Tibial artery (tissue), 4 donors: ENCODE data around the gene LGALS8.

Experiments used
- DNase-seq, 2 donors: peaks; one replicate each; pipeline ENCODE4 v3.0.0-alpha.2; 2019
- H3K27ac ChIP-seq, 2 donors: fragments of 200-600 bp; sonication (generic) in 1 of 2; 1 replicate in 1 of 2; 2 replicates in 1 of 2; pipeline ENCODE4 v1.5.1; 2018 to 2019; ENCODE audit warnings: mild to moderate bottlenecking in 1 of 2
- H3K27me3 ChIP-seq, 2 donors: fragments of 200-600 bp; sonication (generic) in 1 of 2; one replicate each; pipeline versions ENCODE4 v1.5.1 to v1.6.0; 2016 to 2019
- H3K36me3 ChIP-seq, 3 donors: fragments of 200-600 bp; sonication (generic) in 2 of 3; one replicate each; pipeline ENCODE4 v1.5.1; 2016 to 2019; ENCODE audit warnings: mild to moderate bottlenecking in 2 of 3
- H3K4me1 ChIP-seq, 4 donors: fragments of 200-600 bp; sonication (generic) in 2 of 4; 1 replicate in 3 of 4; 2 replicates in 1 of 4; pipeline ENCODE4 v1.5.1; 2016 to 2019
- H3K4me3 ChIP-seq, 2 donors: fragments of 200-600 bp; sonication (generic) in 1 of 2; 1 replicate in 1 of 2; 2 replicates in 1 of 2; pipeline ENCODE4 v1.5.1; 2018 to 2019; ENCODE audit warnings: mild to moderate bottlenecking in 2 of 2
- H3K9me3 ChIP-seq, 3 donors: fragments of 200-600 bp; sonication (generic) in 1 of 3; one replicate each; pipeline ENCODE4 v1.5.1; 2016 to 2019
- CTCF ChIP-seq, 2 experiments: fragments of 200-600 bp in 1 of 2; fragments of 450-650 bp in 1 of 2; IDR thresholded peaks; one replicate each; pipeline ENCODE4 v1.5.1; 2017 to 2019; ENCODE audit warnings: antibody characterized with exemption in 2 of 2, mild to moderate bottlenecking in 1 of 2, moderate library complexity in 1 of 2
- intact Hi-C: fragments of 100-400 bp; cut with DNase I; formaldehyde crosslinking; loops from one replicate; pipeline ENCODE4 v1.15.0; 2023; ENCODE audit warnings: low total_unique reads

LGALS8 gene

DNA sequence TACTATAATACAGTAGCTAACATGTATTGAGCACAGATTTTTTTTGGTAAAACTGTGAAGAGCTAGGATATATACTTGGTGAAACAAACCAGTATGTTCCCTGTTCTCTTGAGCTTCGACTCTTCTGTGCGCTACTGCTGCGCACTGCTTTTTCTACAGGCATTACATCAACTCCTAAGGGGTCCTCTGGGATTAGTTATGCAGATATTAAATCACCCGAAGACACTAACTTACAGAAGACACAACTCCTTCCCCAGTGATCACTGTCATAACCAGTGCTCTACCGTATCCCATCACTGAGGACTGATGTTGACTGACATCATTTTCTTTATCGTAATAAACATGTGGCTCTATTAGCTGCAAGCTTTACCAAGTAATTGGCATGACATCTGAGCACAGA lies 24.7 kb downstream of the LGALS8 start:
- Histone ChIP-seq H3K27me3 (no peaks in the 10 kb centered on the region), H3K4me1 (peaks cover 0 to under 1% (median under 1%) of the 10 kb centered on the region in 4 donors), H3K9me3 (no peaks in the 10 kb centered on the region), H3K4me3 (no peak overlapping the region), H3K36me3 (peaks cover 72 to 100% (median 100%) of the 10 kb centered on the region in 3 donors), H3K27ac (no peak overlapping the region)
- DNase-seq, result no peak
- intact Hi-C loops, result no loop called here
- no peak for TF ChIP-seq CTCF (IDR thresholded peaks at IDR 0.05)

GRCh38 chr1:236550961-236551851 lies 27.4 kb downstream of the LGALS8 start:
- TF ChIP-seq CTCF (IDR thresholded peaks at IDR 0.05), result no peak
- no peak overlapping the region for H3K4me3 ChIP-seq
- intact Hi-C loops, result no loop called here
- H3K9me3 ChIP-seq, result no peaks in the 10 kb centered on the region
- no peak for DNase-seq
- H3K27me3 ChIP-seq, result no peaks in the 10 kb centered on the region
- no peak overlapping the region for H3K27ac ChIP-seq
- H3K36me3 ChIP-seq, result peaks cover 85 to 100% (median 99%) of the 10 kb centered on the region in 3 donors
- H3K4me1 ChIP-seq, result no peaks in the 10 kb centered on the region

DNA sequence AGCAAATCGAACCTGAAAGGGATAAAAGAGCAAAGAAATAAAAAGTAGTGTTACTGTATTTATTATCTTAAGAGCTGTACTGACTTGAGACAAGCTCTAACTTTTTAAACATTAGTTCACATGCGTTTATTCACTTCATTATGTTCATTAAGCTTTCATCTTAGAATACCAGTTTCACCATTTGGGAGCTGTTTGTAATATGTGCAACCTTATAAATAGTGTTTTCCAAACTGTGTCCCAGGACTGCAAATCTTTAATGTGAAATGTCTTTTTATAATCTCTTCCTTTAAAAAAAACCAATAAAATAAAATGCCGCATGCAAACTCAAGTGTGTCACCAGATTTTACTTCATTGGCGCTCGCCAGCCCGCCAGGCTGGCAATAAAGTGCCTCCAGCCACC lies 28.3 kb downstream of the LGALS8 start:
- no peak for TF ChIP-seq CTCF (IDR thresholded peaks at IDR 0.05)
- no peak overlapping the region for H3K4me3 ChIP-seq
- intact Hi-C loops, result no loop called here
- DNase-seq, result no peak
- H3K27ac ChIP-seq, result no peak overlapping the region
- peaks cover 89 to 100% (median 99%) of the 10 kb centered on the region in 3 donors for H3K36me3 ChIP-seq
- H3K4me1 ChIP-seq, result no peaks in the 10 kb centered on the region
- H3K27me3 ChIP-seq, result no peaks in the 10 kb centered on the region
- H3K9me3 ChIP-seq, result no peaks in the 10 kb centered on the region

DNA sequence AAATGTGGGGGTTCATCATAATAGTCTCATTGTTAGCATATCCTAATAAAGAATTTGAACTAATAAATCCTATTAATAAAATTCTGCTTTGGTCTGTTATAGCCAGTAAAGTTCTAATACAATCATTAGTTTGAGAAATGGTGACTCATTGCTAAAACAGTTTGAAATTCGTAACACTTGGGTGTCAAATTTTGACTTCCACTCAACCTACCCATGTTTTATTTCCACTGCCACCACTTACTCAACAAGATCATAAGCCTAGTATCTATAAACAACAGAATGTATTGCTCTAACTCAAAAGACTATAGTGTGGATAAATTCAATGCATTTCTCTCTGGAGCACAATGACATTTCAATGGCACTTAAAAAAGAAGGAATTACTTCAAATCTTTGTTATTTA lies 29.1 kb downstream of the LGALS8 start:
- Histone ChIP-seq H3K36me3 (peaks cover 96 to 100% (median 99%) of the 10 kb centered on the region in 3 donors), H3K9me3 (no peaks in the 10 kb centered on the region), H3K4me3 (no peak overlapping the region), H3K27ac (no peak overlapping the region), H3K27me3 (no peaks in the 10 kb centered on the region), H3K4me1 (no peaks in the 10 kb centered on the region)
- TF ChIP-seq CTCF (IDR thresholded peaks at IDR 0.05), result no peak
- no peak for DNase-seq
- intact Hi-C loops, result no loop called here

- no peaks in the 10 kb centered on the region for H3K27me3 ChIP-seq
- no peaks in the 10 kb centered on the region for H3K4me1 ChIP-seq
- TF ChIP-seq CTCF (IDR thresholded peaks at IDR 0.05), result no peak
- intact Hi-C loops, result no loop called here
- no peaks in the 10 kb centered on the region for H3K9me3 ChIP-seq
- DNase-seq, result no peak
- H3K36me3 ChIP-seq, result peaks cover 97 to 100% (median 99%) of the 10 kb centered on the region in 3 donors
- H3K4me3 ChIP-seq, result no peak overlapping the region
- H3K27ac ChIP-seq, result no peak overlapping the region
These were observed 29.6 kb downstream of the LGALS8 start for GRCh38 chr1:236553370-236553769.
